Pancreas (tissue), 10 donors: ENCODE results near the gene ITGA1. TPM values are rescaled to one million over a fixed set of nuclear protein-coding genes. Genes with fewer than 3 reads are reported as not detected.

Source experiments
- ATAC-seq, 4 donors: fragments of 200-7000 bp; cut with Tn5 transposase; one replicate each; pipeline versions ENCODE4 v1.8.0 to v1.9.1; 2020; ENCODE audit warnings: mild to moderate bottlenecking in 4 of 4, moderate library complexity in 4 of 4
- DNase-seq, 6 donors: peaks; one replicate each; pipeline ENCODE4 v3.0.0-alpha.2; 2020
- FAIRE-seq: peaks from 2 replicates; lab custom pipeline; 2012; peaks lifted over from hg19 to GRCh38; lab: Jason Lieb, UNC
- H3K27ac ChIP-seq, 4 donors: fragments of 200-600 bp; sonication (generic); 1 replicate in 3 of 4; 2 replicates in 1 of 4; pipeline versions ENCODE4 v1.5.0 to v1.8.0; 2020
- H3K27me3 ChIP-seq, 4 donors: fragments of 200-600 bp; one replicate each; pipeline ENCODE4 v1.8.0; 2021
- H3K36me3 ChIP-seq, 3 donors: fragments of 200-600 bp; sonication (generic) in 1 of 3; one replicate each; pipeline versions ENCODE4 v1.5.0 to v1.8.0; 2020 to 2021
- H3K4me1 ChIP-seq, 3 donors: fragments of 200-600 bp; one replicate each; pipeline ENCODE4 v1.8.0; 2021
- H3K4me3 ChIP-seq, 4 donors: fragments of 200-600 bp; sonication (generic) in 2 of 4; one replicate each; pipeline versions ENCODE4 v1.5.0 to v1.8.0; 2020 to 2021
- H3K9me3 ChIP-seq, 4 donors: fragments of 200-600 bp; one replicate each; pipeline ENCODE4 v1.8.0; 2021
- CTCF ChIP-seq, 4 donors: fragments of 200-600 bp; sonication (generic) in 3 of 4; IDR thresholded peaks; one replicate each; pipeline versions ENCODE4 v1.5.0 to v1.8.0; 2021; ENCODE audit warnings: antibody characterized with exemption in 4 of 4
- WGBS, 2 donors: extraction: QIAGEN DNeasy Blood & Tissue Kit; methylation state at CpG; one replicate each; pipeline ENCODE4 v1.1.7; 2013; 5-methylcytosine and 5-hydroxymethylcytosine counted together
- intact Hi-C, 3 donors: fragments of 100-400 bp; cut with DNase I; formaldehyde crosslinking; loops; one replicate each; pipeline versions ENCODE4 v1.11.1 to v1.14.2; 2022
- polyA plus RNA-seq, 2 donors: library from polyadenylated mRNA; stranded (reverse); fragments of 200-250 nt; gene quantifications; one replicate each; pipeline ENCODE4 v1.2.3, GENCODE V29; 2013
- total RNA-seq, 6 donors: library from RNA; stranded (reverse); fragmentation: NEBNext Ultra II Directional in 4 of 6; extraction: Animal tissue kit (Norgen Biotek cat#: 25700) in 4 of 6; gene quantifications; one replicate each; pipeline versions ENCODE4 v1.2.1 to v1.2.4, GENCODE V29; 2021 to 2023
- donor health status: healthy with polysubstance abuse.
- donor health status: DM: no; HTN: no; CAD: no; lungs with moderate emphysema.
- donor health status: DM: no; HTN: no; CAD: no.
- donor health status: control.
- donor health status: control.
- donor health status: Bipolar disorder and iron deficiency.
- donor health status: DM: yes; HTN: yes; CAD: no.
- donor health status: DM: no; HTN: no; CAD: no.
- donor health status: DM: no; HTN: no; CAD: no.
- donor health status: DM: yes; HTN: yes; CAD: no.

ITGA1 gene
- total and polyA plus RNA-seq, 8 donors: 1.9 to 18.3 (median 6.3) TPM

- FAIRE-seq (no peak), DNase-seq (no peak)
Measured at GRCh38 chr5:52947208-52947607, 159.5 kb downstream of the ITGA1 start.

GRCh38 chr5:52947851-52948250 lies 160.1 kb downstream of the ITGA1 start:
- H3K27ac ChIP-seq: no peak overlapping the region
- intact Hi-C loops: loop anchor here in 1 of 3 donors (5.0 kb wide), 1 partner anchor 149 kb away; no protein-coding TSS in a partner anchor
- no peak for DNase-seq
- FAIRE-seq: peak; percentile 75
- TF ChIP-seq CTCF (IDR thresholded peaks at IDR 0.05): no peak
- ATAC-seq: no peak
- peaks cover 0 to 6% (median 0%) of the 10 kb centered on the region in 3 donors for H3K4me1 ChIP-seq
- H3K27me3 ChIP-seq: no peaks in the 10 kb centered on the region
- H3K9me3 ChIP-seq: no peaks in the 10 kb centered on the region
- H3K4me3 ChIP-seq: no peak overlapping the region
- H3K36me3 ChIP-seq: no peaks in the 10 kb centered on the region

More at GRCh38 chr5:52947208-52947607, 159.5 kb downstream of the ITGA1 start:
- ATAC-seq: peak in 2 of 4 donors; percentile 39 to 63
- intact Hi-C loops: loop anchor here in 1 of 3 donors (5.0 kb wide), 1 partner anchor 150 kb away; no protein-coding TSS in a partner anchor
- Histone ChIP-seq H3K4me1 (peaks cover 0 to 6% (median 0%) of the 10 kb centered on the region in 3 donors), H3K27me3 (no peaks in the 10 kb centered on the region), H3K36me3 (no peaks in the 10 kb centered on the region), H3K27ac (no peak overlapping the region), H3K4me3 (no peak overlapping the region), H3K9me3 (no peaks in the 10 kb centered on the region)
- no peak for TF ChIP-seq CTCF (IDR thresholded peaks at IDR 0.05)
- WGBS, 2 donors: 26 to 33% methylated on average over 4 of the region's 4 CpGs

- peak in 4 of 6 donors; percentile 34 to 72 (median 40) for DNase-seq
- TF ChIP-seq CTCF (IDR thresholded peaks at IDR 0.05): peak; percentile 33 to 66 (median 62)
- peaks cover 0 to 6% (median 0%) of the 10 kb centered on the region in 3 donors for H3K4me1 ChIP-seq
- WGBS, 2 donors: 10 to 17% methylated on average over 1 of the region's 1 CpG
- H3K27me3 ChIP-seq: no peaks in the 10 kb centered on the region
- no peaks in the 10 kb centered on the region for H3K36me3 ChIP-seq
- no peak overlapping the region for H3K4me3 ChIP-seq
- intact Hi-C loops: loop anchor here in 1 of 3 donors (5.0 kb wide), 1 partner anchor 149 kb away; no protein-coding TSS in a partner anchor
- no peaks in the 10 kb centered on the region for H3K9me3 ChIP-seq
- peak; percentile 86 to 100 (median 98) for ATAC-seq
- peak; percentile 82 for FAIRE-seq
- no peak overlapping the region for H3K27ac ChIP-seq
Measured at GRCh38 chr5:52948418-52949076, 160.8 kb downstream of the ITGA1 start.

GRCh38 chr5:52950686-52951085 lies 163.0 kb downstream of the ITGA1 start:
- Histone ChIP-seq H3K27ac (no peak overlapping the region), H3K4me3 (no peak overlapping the region), H3K4me1 (peaks cover 0 to 6% (median 0%) of the 10 kb centered on the region in 3 donors), H3K9me3 (no peaks in the 10 kb centered on the region), H3K36me3 (no peaks in the 10 kb centered on the region), H3K27me3 (no peaks in the 10 kb centered on the region)
- no peak for TF ChIP-seq CTCF (IDR thresholded peaks at IDR 0.05)
- 83 to 85% methylated on average over 3 of the region's 3 CpGs for WGBS, 2 donors
- DNase-seq (no peak), FAIRE-seq (no peak), ATAC-seq (no peak)
- intact Hi-C loops: loop anchor here in 1 of 3 donors (10.0 kb wide), 1 partner anchor 134 kb away; no protein-coding TSS in a partner anchor

- 85 to 95% methylated on average over 1 of the region's 1 CpG for WGBS, 2 donors
- FAIRE-seq: peak; percentile 93
- intact Hi-C loops: loop anchor here in 1 of 3 donors (10.0 kb wide), 1 partner anchor 132 kb away; no protein-coding TSS in a partner anchor
Measured at GRCh38 chr5:52952483-52952882, 164.8 kb downstream of the ITGA1 start.

More at GRCh38 chr5:52952483-52952882, 164.8 kb downstream of the ITGA1 start:
- no peak for TF ChIP-seq CTCF (IDR thresholded peaks at IDR 0.05)
- H3K4me3 ChIP-seq: no peak overlapping the region
- H3K9me3 ChIP-seq: no peaks in the 10 kb centered on the region
- peaks cover 0 to 3% (median 0%) of the 10 kb centered on the region in 3 donors for H3K4me1 ChIP-seq
- DNase-seq (no peak), ATAC-seq (no peak)
- H3K36me3 ChIP-seq: no peaks in the 10 kb centered on the region
- no peak overlapping the region for H3K27ac ChIP-seq
- no peaks in the 10 kb centered on the region for H3K27me3 ChIP-seq
